K562 (cell line): ENCODE results near the gene UCN. TPM values are rescaled to one million over a fixed set of nuclear protein-coding genes. Genes with fewer than 3 reads are reported as not detected.

Experiments
- ATAC-seq: fragments of 200-7000 bp; cut with Tn5 transposase; 3 replicates; pipeline ENCODE4 v1.9.1; 2020; ENCODE audit warnings: moderate library complexity
- BruUV-seq: library from RNA; stranded (reverse); fragments of 400-500 nt; replicated peaks from 2 replicates; lab custom pipeline; 2021; lab: Mats Ljungman, UMichigan
- CTCF ChIA-PET: fragments of 300-600 bp; formaldehyde crosslinking; extraction: SDS; loops from one replicate; lab custom pipeline; 2021; ENCODE audit warnings: low intra/inter-chr PET ratio; lab: Yijun Ruan, JAX
- POLR2A ChIA-PET: fragments of 300-600, 350-650 bp; sonication (Branson Sonifier 250); formaldehyde crosslinking; extraction: SDS; loops from one replicate; lab custom pipeline; 2021; ENCODE audit warnings: antibody characterized with exemption, inconsistent platforms; lab: Yijun Ruan, JAX
- DNase-seq, 4 experiments: peaks; one replicate each; pipeline versions ENCODE4 v3.0.0 to v3.0.0-alpha.2; 2011 to 2018; ENCODE audit warnings: low spot score in 3 of 4, mixed read lengths in 3 of 4; ENCODE audit errors: extremely low read depth in 1 of 4
- FAIRE-seq: peaks from 2 replicates; lab custom pipeline; 2011; peaks lifted over from hg19 to GRCh38; lab: Jason Lieb, UNC
- H2AFZ ChIP-seq: 2 replicates; pipeline ENCODE4 v1.6.0; 2011; ENCODE audit warnings: low read depth, low read length, control low read depth, inconsistent platforms
- H3K27ac ChIP-seq: fragments of 200-600 bp; 3 replicates; pipeline ENCODE4 v1.8.0; 2011; ENCODE audit warnings: low read depth, mild to moderate bottlenecking, control low read depth, inconsistent platforms, low read length, moderate library complexity, mixed read lengths; ENCODE audit errors: extremely low read depth
- H3K27me3 ChIP-seq, 2 experiments: fragments of 300-600 bp in 1 of 2; 2 replicates in 1 of 2; 3 replicates in 1 of 2; pipeline versions ENCODE4 v1.6.0 to v1.8.0; 2011; ENCODE audit warnings: inconsistent platforms in 2 of 2, low read length in 2 of 2, mild to moderate bottlenecking in 1 of 2, mixed read lengths in 1 of 2, moderate library complexity in 1 of 2; ENCODE audit not compliant: control insufficient read depth in 2 of 2, insufficient read depth in 2 of 2
- H3K36me3 ChIP-seq: fragments of 300-600 bp; 3 replicates; pipeline ENCODE4 v1.8.0; 2011; ENCODE audit warnings: mild to moderate bottlenecking, low read length, inconsistent platforms; ENCODE audit not compliant: control insufficient read depth, insufficient read depth
- H3K4me1 ChIP-seq, 2 experiments: fragments of 200-600 bp in 1 of 2; replicated peaks in 1 of 2; 2 replicates in 1 of 2; 3 replicates in 1 of 2; pipeline versions ENCODE4 v1.5.1 to v1.8.0; 2011; ENCODE audit warnings: inconsistent platforms in 2 of 2, low read length in 2 of 2, mild to moderate bottlenecking in 1 of 2, mixed read lengths in 1 of 2, moderate library complexity in 1 of 2; ENCODE audit not compliant: control insufficient read depth in 2 of 2, insufficient read depth in 2 of 2
- H3K4me2 ChIP-seq: 2 replicates; pipeline ENCODE4 v1.6.1; 2011; ENCODE audit warnings: low read length, control low read depth, inconsistent platforms, mixed read lengths; ENCODE audit not compliant: insufficient read depth
- H3K4me3 ChIP-seq: fragments of 200-600 bp; sonication (generic), shearing (Covaris generic); 2 replicates; pipeline ENCODE4 v1.5.1; 2016; ENCODE audit warnings: control low read depth, inconsistent platforms
- H3K79me2 ChIP-seq: fragments of 200-600 bp; 3 replicates; pipeline ENCODE4 v1.8.0; 2011; ENCODE audit warnings: low read length, inconsistent platforms; ENCODE audit not compliant: control insufficient read depth, insufficient read depth
- H3K9ac ChIP-seq, 2 experiments: 2 replicates each; pipeline versions ENCODE4 v1.6.0 to v1.6.1; 2011; ENCODE audit warnings: low read depth in 2 of 2, low read length in 2 of 2, control low read depth in 1 of 2, inconsistent platforms in 1 of 2, mild to moderate bottlenecking in 1 of 2, mixed read lengths in 1 of 2; ENCODE audit not compliant: insufficient read depth in 1 of 2
- H3K9me1 ChIP-seq: one replicate; pipeline ENCODE4 v1.6.0; 2011; ENCODE audit warnings: inconsistent platforms, mild to moderate bottlenecking, low read length, moderate library complexity; ENCODE audit not compliant: control insufficient read depth, insufficient read depth
- H3K9me3 ChIP-seq: replicated peaks from 2 replicates; pipeline ENCODE4 v1.5.1; 2011; ENCODE audit warnings: low read depth, low read length, inconsistent platforms; ENCODE audit not compliant: control insufficient read depth, insufficient read depth
- H4K20me1 ChIP-seq: replicated peaks from 2 replicates; pipeline ENCODE4 v1.6.1; 2011; ENCODE audit warnings: low read length, inconsistent platforms, mixed read lengths; ENCODE audit not compliant: control insufficient read depth, insufficient read depth
- FOXA3 ChIP-seq, 2 experiments: fragments of 450-650 bp in 1 of 2; sonication (generic) in 1 of 2; formaldehyde crosslinking; IDR thresholded peaks in 1 of 2; conservative IDR thresholded peaks in 1 of 2; 2 replicates each; pipeline versions ENCODE4 v1.4.0 to v1.8.0; 2020 to 2022; ENCODE audit warnings: mild to moderate bottlenecking in 2 of 2, missing genetic modification reagents in 1 of 2
- HDAC6 ChIP-seq: IDR thresholded peaks from 2 replicates; pipeline ENCODE4 v1.6.1; 2012; ENCODE audit warnings: low read depth, mild to moderate bottlenecking, control low read depth, inconsistent platforms, low read length, moderate library complexity
- HDGF ChIP-seq: fragments of 450-650 bp; IDR thresholded peaks from 2 replicates; pipeline ENCODE4 v1.6.1; 2016
- HMGN3 ChIP-seq: IDR thresholded peaks from 2 replicates; pipeline ENCODE4 v1.6.1; 2011; ENCODE audit warnings: borderline replicate concordance, low read depth, mild to moderate bottlenecking, mixed read lengths, low read length; ENCODE audit not compliant: insufficient read length; ENCODE audit errors: extremely low read depth
- NCOR1 ChIP-seq: fragments of 450-650 bp; IDR thresholded peaks from 2 replicates; pipeline ENCODE4 v1.6.1; 2016; ENCODE audit warnings: mild to moderate bottlenecking, moderate library complexity
- RBM22 ChIP-seq: fragments of 200-400 bp; formaldehyde crosslinking; IDR thresholded peaks from 2 replicates; pipeline ENCODE4 v1.6.1; 2018; ENCODE audit warnings: low read length, low read depth; ENCODE audit not compliant: poor library complexity, severe bottlenecking
- SPI1 ChIP-seq: IDR thresholded peaks from 2 replicates; pipeline ENCODE4 v1.6.1; 2011; ENCODE audit warnings: low read depth, low read length, control low read depth, borderline replicate concordance
- SRSF3 ChIP-seq: fragments of 200-400 bp; formaldehyde crosslinking; IDR thresholded peaks from 2 replicates; pipeline ENCODE4 v1.6.1; 2016; ENCODE audit warnings: mild to moderate bottlenecking, low read length, moderate library complexity; ENCODE audit not compliant: insufficient read depth
- TOE1 ChIP-seq, 2 experiments: fragments of 450-650 bp in 1 of 2; sonication (generic) in 1 of 2; formaldehyde crosslinking in 1 of 2; IDR thresholded peaks; 2 replicates each; pipeline versions ENCODE4 v1.7.1 to v1.8.0; 2016 to 2022; ENCODE audit warnings: borderline replicate concordance in 2 of 2, mild to moderate bottlenecking in 2 of 2, antibody characterized with exemption in 1 of 2, inconsistent platforms in 1 of 2, low read depth in 1 of 2, missing genetic modification reagents in 1 of 2, moderate library complexity in 1 of 2
- XRCC5 ChIP-seq: fragments of 200-400 bp; formaldehyde crosslinking; IDR thresholded peaks from 2 replicates; pipeline ENCODE4 v1.6.1; 2017; ENCODE audit warnings: low read depth, mild to moderate bottlenecking, low read length
- WGBS: fragments of 100-300 bp; shearing (Covaris generic); methylation state at CpG from one replicate; pipeline ENCODE4 v1.1.6; 2016; ENCODE audit warnings: low coverage, mixed read lengths; ENCODE audit not compliant: insufficient coverage; ENCODE audit errors: missing lambda C conversion rate; 5-methylcytosine and 5-hydroxymethylcytosine counted together
- in situ Hi-C: fragments of 300-500 bp; cut with MboI; formaldehyde crosslinking; loops from 4 replicates; pipeline ENCODE4 v1.15.0; 2018; ENCODE audit warnings: inconsistent platforms, mixed read lengths
- intact Hi-C: fragments of 100-400 bp; cut with micrococcal nuclease; formaldehyde crosslinking; loops from 2 replicates; pipeline ENCODE4 v1.14.2; 2022
- polyA plus RNA-seq, 8 experiments: library from polyadenylated mRNA; depleted of rRNA in 4 of 8; stranded (reverse) in 5 of 8; unstranded in 3 of 8; fragments of >200 nt; fragmentation: Nextera tagmentation in 2 of 8; fragmentation: Illumina TruSeq in 1 of 8; extraction: Ambion mirVana in 2 of 8; extraction: Trizol in 1 of 8; gene quantifications; 2 replicates each; pipeline versions ENCODE4 v1.2.1 to v1.2.3, GENCODE V29; 2011 to 2014; ENCODE audit warnings: inconsistent platforms in 1 of 8, missing spikeins in 1 of 8
- total RNA-seq, 7 experiments: library from RNA; depleted of rRNA in 6 of 7; stranded (reverse); fragments of >200 nt in 6 of 7; fragmentation: Illumina TruSeq in 2 of 7; extraction: Trizol in 2 of 7; gene quantifications; 2 replicates each; pipeline versions ENCODE4 v1.2.1 to v1.2.3, GENCODE V29; 2011 to 2021; ENCODE audit warnings: low replicate concordance in 1 of 7
- TF ChIP-seq, protein P1 (sequence below), 3 experiments: fragments of 200-800 bp in 1 of 3; sonication (Bioruptor generic) in 1 of 3; sonication (generic) in 1 of 3; formaldehyde crosslinking in 1 of 3; IDR thresholded peaks; 2 replicates each; pipeline versions ENCODE4 v1.6.1 to v1.8.0; 2016 to 2022; ENCODE audit warnings: mild to moderate bottlenecking in 2 of 3, missing compliant biosample characterization in 2 of 3, missing genetic modification characterization in 2 of 3, missing genetic modification reagents in 1 of 3
- TF ChIP-seq, protein P2 (sequence below): sonication (generic); formaldehyde crosslinking; IDR thresholded peaks from 2 replicates; pipeline ENCODE4 v1.8.0; 2022; ENCODE audit warnings: mild to moderate bottlenecking, missing genetic modification reagents
- TF ChIP-seq, protein P3 (sequence below): sonication (generic); formaldehyde crosslinking; IDR thresholded peaks from 2 replicates; pipeline ENCODE4 v1.8.0; 2022; ENCODE audit warnings: mild to moderate bottlenecking, missing genetic modification reagents

UCN gene
- total and polyA plus RNA-seq, 9 of the 15 experiments (the other 6 are each of a cell fraction or from before 2014, with no cell fraction given) = 0.10 to 2.7 (median 0.43) TPM

DNA sequence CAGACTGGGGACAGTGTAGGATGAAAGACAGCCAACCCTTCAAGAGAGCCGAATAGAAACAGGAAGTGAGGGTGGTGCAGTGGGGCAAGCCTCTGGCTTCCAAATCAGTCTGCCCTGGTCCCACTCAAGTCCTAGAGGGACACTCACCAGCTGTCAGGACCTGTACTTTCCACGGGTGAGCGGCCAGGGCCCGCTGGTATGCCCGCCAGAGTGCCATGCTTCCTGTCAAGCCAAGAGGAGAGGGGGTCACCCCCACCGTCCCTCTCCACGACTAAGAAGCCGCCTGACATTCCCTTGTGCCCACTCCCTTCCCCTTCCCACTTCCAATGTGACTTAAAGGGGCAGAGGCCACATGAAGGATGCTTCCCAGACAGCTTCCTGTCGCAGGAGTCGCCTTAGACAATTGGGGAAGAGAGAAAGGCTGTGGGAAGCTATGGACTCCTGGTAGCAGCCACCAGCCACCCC lies 14.1 kb upstream of the UCN start:
- H3K27me3 ChIP-seq = no peaks in the 10 kb centered on the region
- ChIA-PET CTCF (interaction anchor here (0.6 kb wide), 1 partner anchor 46 kb away, joined by 3 read pairs; no protein-coding TSS in a partner anchor), POLR2A (interaction anchor here (0.6 to 4.1 kb wide), 15 partner anchors 11 to 361 kb away, joined by 3 to 22 read pairs (median 4); partner anchors contain the start of gene GTF3C2)
- H3K9me3 ChIP-seq = no peaks in the 10 kb centered on the region
- H4K20me1 ChIP-seq = no peaks in the 10 kb centered on the region
- H3K9ac ChIP-seq = peak overlapping the region; percentile 97 to 99
- DNase-seq (peak in 3 of 4 experiments; percentile 38 to 44 (median 40)), FAIRE-seq (no peak), ATAC-seq (peak; percentile 36)
- H3K4me2 ChIP-seq = peak overlapping the region; percentile 96
- peak overlapping the region; percentile 71 for H3K4me3 ChIP-seq
- in situ Hi-C loops (no loop called here), intact Hi-C loops (no loop called here)
- no peaks in the 10 kb centered on the region for H3K9me1 ChIP-seq
- peaks cover 8 to 21% of the 10 kb centered on the region in 2 experiments; a peak in 4 of 5 replicates for H3K4me1 ChIP-seq
- peak overlapping the region; percentile 84 for H2AFZ ChIP-seq
- peak overlapping the region; percentile 98 for H3K27ac ChIP-seq
- TSS peak; percentile 85 for BruUV-seq
- 2% methylated on average over 10 of the region's 10 CpGs for WGBS
- peaks cover 28% of the 10 kb centered on the region; the same call in 2 of the 3 replicates for H3K36me3 ChIP-seq
- peaks cover 32% of the 10 kb centered on the region for H3K79me2 ChIP-seq
- TF ChIP-seq HMGN3 (peak; percentile 6), FOXA3 (CRISPR knock-in tag; conservative IDR thresholded peaks at IDR 0.05 in 1 of 2, IDR thresholded peaks at IDR 0.05 in 1 of 2) (0 out of 4 replicates have a peak, but pooled peaks of 1 of the 2 experiments have one; percentile 46), SRSF3 (0 out of 2 replicates have a peak, but pooled peaks have one; percentile 52), XRCC5 (0 out of 2 replicates have a peak, but pooled peaks have one; percentile 24), TOE1 (IDR thresholded peaks at IDR 0.05; ENCODE audit: borderline replicate concordance) (no peak), TOE1 (CRISPR knock-in tag; IDR thresholded peaks at IDR 0.05; ENCODE audit: borderline replicate concordance, low read depth) (peak; percentile 59; the same call in 1 of the 2 replicates), HDGF (no peak), RBM22 (peak; percentile 14), NCOR1 (no peak), HDAC6 (no peak), SPI1 (peak; percentile 96)
- TF ChIP-seq, protein P1, sequence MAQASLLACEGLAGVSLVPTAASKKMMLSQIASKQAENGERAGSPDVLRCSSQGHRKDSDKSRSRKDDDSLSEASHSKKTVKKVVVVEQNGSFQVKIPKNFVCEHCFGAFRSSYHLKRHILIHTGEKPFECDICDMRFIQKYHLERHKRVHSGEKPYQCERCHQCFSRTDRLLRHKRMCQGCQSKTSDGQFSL (CRISPR knock-in tag; IDR thresholded peaks at IDR 0.05) = 0 out of 2 replicates have a peak, but pooled peaks have one; percentile 47
- TF ChIP-seq, protein P1 (tag; IDR thresholded peaks at IDR 0.05) = no peak
- TF ChIP-seq, protein P2, sequence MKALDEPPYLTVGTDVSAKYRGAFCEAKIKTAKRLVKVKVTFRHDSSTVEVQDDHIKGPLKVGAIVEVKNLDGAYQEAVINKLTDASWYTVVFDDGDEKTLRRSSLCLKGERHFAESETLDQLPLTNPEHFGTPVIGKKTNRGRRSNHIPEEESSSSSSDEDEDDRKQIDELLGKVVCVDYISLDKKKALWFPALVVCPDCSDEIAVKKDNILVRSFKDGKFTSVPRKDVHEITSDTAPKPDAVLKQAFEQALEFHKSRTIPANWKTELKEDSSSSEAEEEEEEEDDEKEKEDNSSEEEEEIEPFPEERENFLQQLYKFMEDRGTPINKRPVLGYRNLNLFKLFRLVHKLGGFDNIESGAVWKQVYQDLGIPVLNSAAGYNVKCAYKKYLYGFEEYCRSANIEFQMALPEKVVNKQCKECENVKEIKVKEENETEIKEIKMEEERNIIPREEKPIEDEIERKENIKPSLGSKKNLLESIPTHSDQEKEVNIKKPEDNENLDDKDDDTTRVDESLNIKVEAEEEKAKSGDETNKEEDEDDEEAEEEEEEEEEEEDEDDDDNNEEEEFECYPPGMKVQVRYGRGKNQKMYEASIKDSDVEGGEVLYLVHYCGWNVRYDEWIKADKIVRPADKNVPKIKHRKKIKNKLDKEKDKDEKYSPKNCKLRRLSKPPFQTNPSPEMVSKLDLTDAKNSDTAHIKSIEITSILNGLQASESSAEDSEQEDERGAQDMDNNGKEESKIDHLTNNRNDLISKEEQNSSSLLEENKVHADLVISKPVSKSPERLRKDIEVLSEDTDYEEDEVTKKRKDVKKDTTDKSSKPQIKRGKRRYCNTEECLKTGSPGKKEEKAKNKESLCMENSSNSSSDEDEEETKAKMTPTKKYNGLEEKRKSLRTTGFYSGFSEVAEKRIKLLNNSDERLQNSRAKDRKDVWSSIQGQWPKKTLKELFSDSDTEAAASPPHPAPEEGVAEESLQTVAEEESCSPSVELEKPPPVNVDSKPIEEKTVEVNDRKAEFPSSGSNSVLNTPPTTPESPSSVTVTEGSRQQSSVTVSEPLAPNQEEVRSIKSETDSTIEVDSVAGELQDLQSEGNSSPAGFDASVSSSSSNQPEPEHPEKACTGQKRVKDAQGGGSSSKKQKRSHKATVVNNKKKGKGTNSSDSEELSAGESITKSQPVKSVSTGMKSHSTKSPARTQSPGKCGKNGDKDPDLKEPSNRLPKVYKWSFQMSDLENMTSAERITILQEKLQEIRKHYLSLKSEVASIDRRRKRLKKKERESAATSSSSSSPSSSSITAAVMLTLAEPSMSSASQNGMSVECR (CRISPR knock-in tag) = peak; percentile 40
- TF ChIP-seq, protein P3, sequence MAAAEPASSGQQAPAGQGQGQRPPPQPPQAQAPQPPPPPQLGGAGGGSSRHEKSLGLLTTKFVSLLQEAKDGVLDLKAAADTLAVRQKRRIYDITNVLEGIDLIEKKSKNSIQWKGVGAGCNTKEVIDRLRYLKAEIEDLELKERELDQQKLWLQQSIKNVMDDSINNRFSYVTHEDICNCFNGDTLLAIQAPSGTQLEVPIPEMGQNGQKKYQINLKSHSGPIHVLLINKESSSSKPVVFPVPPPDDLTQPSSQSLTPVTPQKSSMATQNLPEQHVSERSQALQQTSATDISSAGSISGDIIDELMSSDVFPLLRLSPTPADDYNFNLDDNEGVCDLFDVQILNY (CRISPR knock-in tag) = peak; percentile 73; the same call in 1 of the 2 replicates
